VCaP (cell line): ENCODE results near the gene CGB8.

Experiments used
- H3K27ac ChIP-seq: fragments of 450-650 bp; 2 replicates; pipeline ENCODE4 v1.5.1; 2017
- CTCF ChIP-seq: fragments of 450-650 bp; conservative IDR thresholded peaks from 2 replicates; pipeline ENCODE4 v1.5.1; 2017; ENCODE audit warnings: mild to moderate bottlenecking, moderate library complexity

Gene CGB8

GRCh38 chr19:49016067-49016839, 32.7 kb downstream of the CGB8 start:
- TF ChIP-seq CTCF, result no peak
- H3K27ac ChIP-seq, result no peak overlapping the region

- no peak overlapping the region for H3K27ac ChIP-seq
Observed at GRCh38 chr19:49014870-49015255, 34.0 kb downstream of the CGB8 start.

GRCh38 chr19:49014123-49014869, 34.6 kb downstream of the CGB8 start:
- no peak for TF ChIP-seq CTCF
- H3K27ac ChIP-seq, result no peak overlapping the region

More at GRCh38 chr19:49014870-49015255, 34.0 kb downstream of the CGB8 start:
- TF ChIP-seq CTCF, result no peak

- no peak overlapping the region for H3K27ac ChIP-seq
- TF ChIP-seq CTCF, result no peak
Observed at GRCh38 chr19:49011194-49011593, 37.7 kb downstream of the CGB8 start.

- H3K27ac ChIP-seq, result no peak overlapping the region
- no peak for TF ChIP-seq CTCF
Observed at GRCh38 chr19:49010453-49010852, 38.5 kb downstream of the CGB8 start.

GRCh38 chr19:49009828-49010227, 39.1 kb downstream of the CGB8 start:
- no peak for TF ChIP-seq CTCF
- no peak overlapping the region for H3K27ac ChIP-seq

GRCh38 chr19:49006905-49007304, 42.0 kb downstream of the CGB8 start:
- H3K27ac ChIP-seq, result no peak overlapping the region
- no peak for TF ChIP-seq CTCF
